HG03442 (cell line): ENCODE data around the gene DIAPH2.

Experiments used
- ATAC-seq: cut with Tn5 transposase; IDR thresholded peaks from one replicate; pipeline ENCODE4 v1.9.1; 2021; ENCODE audit warnings: mild to moderate bottlenecking, moderate library complexity; ENCODE audit not compliant: unreplicated experiment

DIAPH2 gene

GRCh38 chrX:97629597-97629985, 944.9 kb downstream of the DIAPH2 start:
- no peak for ATAC-seq

- ATAC-seq = no peak
Observed at GRCh38 chrX:97633798-97634197, 949.2 kb downstream of the DIAPH2 start.

GRCh38 chrX:97636473-97637140, 952.0 kb downstream of the DIAPH2 start:
- no peak for ATAC-seq

GRCh38 chrX:97637289-97637688, 952.6 kb downstream of the DIAPH2 start:
- ATAC-seq = no peak

- ATAC-seq = no peak
Observed at GRCh38 chrX:97638621-97639020, 954.0 kb downstream of the DIAPH2 start.

GRCh38 chrX:97639526-97639925, 954.9 kb downstream of the DIAPH2 start:
- ATAC-seq = peak; percentile 53
